AG10803 (cell line): ENCODE results near the gene FHAD1.
A peak's percentile ranks its signal among the peaks of the same experiment; 100 is the strongest.
"Not testable (repeated sequence)": the region's sequence is repeated elsewhere in the genome, so short reads cannot be mapped to it uniquely, and the experiment has no call there.

Experiments
- DNase-seq: peaks from one replicate; pipeline ENCODE4 v3.0.0; 2010; ENCODE audit warnings: low read depth
- H3K4me3 ChIP-seq: 2 replicates; pipeline ENCODE4 v1.5.1; 2011; ENCODE audit warnings: mild to moderate bottlenecking, low read length, control low read depth
- TF ChIP-seq, protein P1 (sequence below): conservative IDR thresholded peaks from 2 replicates; pipeline ENCODE4 v1.5.1; 2011; ENCODE audit warnings: mild to moderate bottlenecking, low read length, control low read depth, inconsistent platforms

The FHAD1 gene

DNA sequence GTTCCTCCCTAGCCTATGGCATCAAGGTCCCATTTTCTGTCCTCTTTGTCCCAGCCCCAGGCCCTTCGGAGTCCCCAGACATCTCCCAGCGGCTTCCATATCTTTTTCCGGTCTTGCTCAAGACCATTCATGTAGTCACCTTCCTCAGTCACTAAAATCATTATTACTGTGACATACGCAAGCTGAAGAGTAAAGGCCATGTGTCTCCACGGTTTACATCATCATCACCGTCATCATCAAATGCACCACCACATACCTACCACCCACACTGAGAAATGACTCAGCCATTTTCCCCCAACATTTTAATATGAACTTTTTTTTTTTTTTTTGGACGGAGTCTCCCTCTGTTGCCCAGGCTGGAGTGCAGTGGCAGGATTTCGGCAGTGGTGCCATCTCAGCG, 43.4 kb downstream of the FHAD1 start:
- no peak overlapping the region for H3K4me3 ChIP-seq
- DNase-seq, result peak; percentile 40
- TF ChIP-seq, protein P1, sequence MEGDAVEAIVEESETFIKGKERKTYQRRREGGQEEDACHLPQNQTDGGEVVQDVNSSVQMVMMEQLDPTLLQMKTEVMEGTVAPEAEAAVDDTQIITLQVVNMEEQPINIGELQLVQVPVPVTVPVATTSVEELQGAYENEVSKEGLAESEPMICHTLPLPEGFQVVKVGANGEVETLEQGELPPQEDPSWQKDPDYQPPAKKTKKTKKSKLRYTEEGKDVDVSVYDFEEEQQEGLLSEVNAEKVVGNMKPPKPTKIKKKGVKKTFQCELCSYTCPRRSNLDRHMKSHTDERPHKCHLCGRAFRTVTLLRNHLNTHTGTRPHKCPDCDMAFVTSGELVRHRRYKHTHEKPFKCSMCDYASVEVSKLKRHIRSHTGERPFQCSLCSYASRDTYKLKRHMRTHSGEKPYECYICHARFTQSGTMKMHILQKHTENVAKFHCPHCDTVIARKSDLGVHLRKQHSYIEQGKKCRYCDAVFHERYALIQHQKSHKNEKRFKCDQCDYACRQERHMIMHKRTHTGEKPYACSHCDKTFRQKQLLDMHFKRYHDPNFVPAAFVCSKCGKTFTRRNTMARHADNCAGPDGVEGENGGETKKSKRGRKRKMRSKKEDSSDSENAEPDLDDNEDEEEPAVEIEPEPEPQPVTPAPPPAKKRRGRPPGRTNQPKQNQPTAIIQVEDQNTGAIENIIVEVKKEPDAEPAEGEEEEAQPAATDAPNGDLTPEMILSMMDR, result no peak

DNA sequence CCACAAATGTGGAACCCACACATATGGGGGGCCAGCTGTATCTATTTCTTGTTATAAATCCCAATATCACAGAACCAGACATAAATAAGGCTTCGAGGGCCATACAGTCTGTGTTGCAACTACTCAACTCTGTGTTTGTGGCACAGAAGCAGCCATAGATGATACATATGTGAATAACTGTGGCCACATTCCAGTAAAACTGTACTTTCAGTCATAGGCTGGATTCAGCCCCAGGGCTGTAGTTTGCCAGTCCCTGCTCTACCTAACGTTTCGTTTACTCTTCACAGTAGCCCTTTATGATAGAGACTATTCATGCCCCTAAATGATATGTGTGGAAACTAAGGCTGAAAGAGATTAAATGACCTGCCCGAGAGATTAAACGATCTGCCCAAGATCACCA, 48.7 kb downstream of the FHAD1 start:
- H3K4me3 ChIP-seq, result no peak overlapping the region
- DNase-seq, result no peak
- TF ChIP-seq, protein P1, result no peak

DNA sequence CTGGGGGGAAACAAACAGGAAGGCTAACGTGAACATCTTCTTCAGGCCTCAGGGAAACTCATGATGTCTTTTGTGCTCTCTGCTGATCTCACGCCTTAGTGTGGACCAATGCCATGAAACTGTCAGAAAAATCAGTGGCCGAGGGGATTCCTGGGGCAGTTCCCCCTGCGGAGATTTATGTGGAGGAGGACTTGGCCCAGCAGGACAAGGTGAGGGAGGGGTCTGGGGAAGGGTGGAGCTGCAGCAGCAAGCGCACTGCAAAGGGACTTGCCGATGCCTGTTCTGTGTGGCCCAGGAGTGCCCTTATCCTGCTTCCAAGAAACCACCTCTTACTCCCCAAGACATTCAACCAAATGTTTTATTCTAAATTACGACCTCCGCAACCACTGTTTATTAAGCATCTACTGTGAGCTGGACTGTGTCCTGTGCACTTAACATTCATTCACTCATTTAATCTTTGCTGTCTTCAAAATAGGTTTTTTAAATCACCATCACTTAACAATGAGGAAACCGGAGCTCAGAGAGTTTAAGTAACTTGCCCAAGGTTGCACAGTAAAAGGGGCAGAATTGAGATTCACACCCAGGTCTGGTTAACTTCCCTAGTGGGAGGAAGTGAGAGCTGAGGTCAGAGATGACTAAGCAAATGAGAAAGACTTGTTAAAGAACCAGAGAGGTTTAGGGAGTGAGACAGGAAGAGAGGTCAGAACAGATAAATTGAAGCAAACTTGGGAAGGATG, 49.7 kb downstream of the FHAD1 start:
- no peak for DNase-seq
- H3K4me3 ChIP-seq, result no peak overlapping the region
- TF ChIP-seq, protein P1, result no peak

DNA sequence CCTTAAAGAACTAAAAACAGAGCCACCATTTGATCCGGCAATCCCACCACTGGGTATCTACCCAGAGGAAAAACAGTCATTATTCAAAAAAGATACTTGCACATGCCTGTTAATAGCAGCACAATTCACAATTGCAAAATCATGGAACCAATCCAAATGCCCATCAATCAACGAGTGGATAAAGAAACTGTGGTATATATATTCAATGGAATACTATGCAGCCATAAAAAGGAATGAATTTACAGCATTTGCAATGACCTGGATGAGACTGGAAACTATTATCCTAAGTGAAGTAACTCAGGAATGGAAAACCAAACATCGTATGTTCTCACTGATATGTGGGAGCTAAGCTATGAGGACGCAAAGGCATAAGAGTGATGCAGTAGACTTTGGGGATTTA, 51.0 kb downstream of the FHAD1 start:
- not testable (repeated sequence) for DNase-seq, H3K4me3 ChIP-seq

DNA sequence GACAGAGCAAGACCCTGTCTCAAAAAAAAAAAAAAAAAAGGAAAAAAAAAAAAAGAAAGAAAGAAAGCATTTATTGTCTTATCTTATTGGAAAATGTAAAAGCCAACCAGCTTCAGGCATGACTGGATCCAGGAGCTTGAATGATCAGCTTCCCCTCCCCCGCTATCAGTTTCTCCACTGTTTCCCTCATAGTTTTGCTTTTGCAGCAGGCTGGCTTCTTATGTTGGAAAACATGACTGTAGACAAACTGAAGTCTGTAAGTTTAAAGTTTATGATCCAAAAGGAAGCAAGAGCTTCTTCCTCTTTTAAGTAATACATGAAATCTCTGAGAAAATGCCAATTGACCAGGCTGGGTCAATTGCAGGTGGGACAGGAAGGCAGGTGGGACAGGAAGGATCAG, 52.2 kb downstream of the FHAD1 start:
- no peak for DNase-seq
- TF ChIP-seq, protein P1, result no peak
- no peak overlapping the region for H3K4me3 ChIP-seq

DNA sequence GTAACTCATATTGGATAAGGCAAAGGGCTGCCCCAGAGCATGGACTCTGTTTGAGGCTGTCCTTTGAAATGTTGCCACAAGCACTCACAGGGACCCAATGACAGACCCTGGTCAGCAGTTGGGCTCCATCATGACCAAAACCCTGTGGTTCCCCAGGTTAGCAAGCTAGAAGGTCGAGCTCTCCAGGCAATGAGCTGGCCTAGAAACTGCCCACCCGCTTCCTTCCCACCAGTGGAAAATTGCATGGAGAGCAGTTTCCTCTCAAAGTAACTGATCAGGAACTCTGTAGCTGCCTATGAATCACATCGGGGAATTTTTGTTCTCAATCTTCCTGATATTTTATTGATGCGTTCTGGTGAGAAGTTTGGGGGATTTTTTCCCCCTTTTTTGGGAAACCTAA, 52.8 kb downstream of the FHAD1 start:
- no peak for DNase-seq
- no peak overlapping the region for H3K4me3 ChIP-seq
- TF ChIP-seq, protein P1, result no peak

DNA sequence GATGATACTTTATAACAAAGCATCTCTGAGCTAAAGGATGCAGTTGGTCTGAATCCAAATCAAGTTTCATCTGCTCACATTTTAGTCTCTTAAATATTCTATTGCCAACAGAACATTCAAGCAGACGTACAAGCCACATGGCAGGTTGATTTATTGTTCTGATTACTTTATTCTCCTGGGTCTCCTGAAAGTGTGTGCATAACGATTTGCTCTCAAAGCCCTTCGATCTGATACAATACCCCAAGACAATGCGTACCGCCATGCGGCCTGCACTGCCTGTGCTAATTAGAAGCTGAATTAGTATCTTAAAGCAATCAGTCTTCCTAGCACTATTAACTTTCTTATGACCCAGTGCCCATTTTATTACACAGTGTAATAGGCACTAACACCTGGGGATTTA, 56.9 kb downstream of the FHAD1 start:
- TF ChIP-seq, protein P1, result no peak

More for the DNA sequence above, 56.9 kb downstream of the FHAD1 start:
- no peak for DNase-seq
- H3K4me3 ChIP-seq, result no peak overlapping the region
